ENCODE data around the gene ZNF714. TPM values are rescaled to one million over a fixed set of nuclear protein-coding genes. Genes with fewer than 3 reads are reported as not detected.

The ZNF714 gene
- total RNA-seq: 20.1 and 21.4 TPM in 2 replicates

- H3K9me3 Mint-ChIP-seq: peaks cover 2% of the 10 kb centered on the region
- H3K4me3 Mint-ChIP-seq (ENCODE audit: low read depth): peak within 1 kb of the TSS; percentile 97
- peaks cover 27% of the 10 kb centered on the region for H3K4me1 Mint-ChIP-seq (ENCODE audit: low read depth)
- intact Hi-C loops (cut with micrococcal nuclease): loop anchor here (1.0 to 2.0 kb wide), 3 partner anchors 61 to 306 kb away; partner anchors contain the start of genes ZNF430, ZNF431 and ZNF66
- peak; percentile 86 for DNase-seq (ENCODE audit: low spot score)
- no peaks in the 10 kb centered on the region for H3K27me3 Mint-ChIP-seq (ENCODE audit: low read depth)
- peaks cover 45% of the 10 kb centered on the region for H3K36me3 Mint-ChIP-seq (ENCODE audit: low read depth)
- peak within 1 kb of the TSS; percentile 97 for H3K27ac Mint-ChIP-seq
Observed at GRCh38 chr19:21082011-21082975, at the start of gene ZNF714. Gene ZNF714, plus strand, starts transcription at chr19:21082203. Its CDS starts 16,066 bp downstream, at chr19:21098269.

- Mint-ChIP-seq H3K4me1 (ENCODE audit: low read depth) (no peaks in the 10 kb centered on the region), H3K27me3 (ENCODE audit: low read depth) (no peaks in the 10 kb centered on the region), H3K36me3 (ENCODE audit: low read depth) (peaks cover 84% of the 10 kb centered on the region), H3K4me3 (ENCODE audit: low read depth) (no peak overlapping the region), H3K9me3 (peaks cover 73% of the 10 kb centered on the region), H3K27ac (no peak overlapping the region)
- intact Hi-C loops (cut with micrococcal nuclease): no loop called here
- DNase-seq (ENCODE audit: low spot score): no peak
Observed at GRCh38 chr19:21045028-21045427, 37.0 kb upstream of the ZNF714 start.

GRCh38 chr19:21046489-21046888 lies 35.5 kb upstream of the ZNF714 start:
- intact Hi-C loops (cut with micrococcal nuclease): no loop called here
- H3K27ac Mint-ChIP-seq: no peak overlapping the region
- H3K9me3 Mint-ChIP-seq: peaks cover 67% of the 10 kb centered on the region
- DNase-seq (ENCODE audit: low spot score): no peak
- no peak overlapping the region for H3K4me3 Mint-ChIP-seq (ENCODE audit: low read depth)
- H3K36me3 Mint-ChIP-seq (ENCODE audit: low read depth): peaks cover 80% of the 10 kb centered on the region
- no peaks in the 10 kb centered on the region for H3K4me1 Mint-ChIP-seq (ENCODE audit: low read depth)
- H3K27me3 Mint-ChIP-seq (ENCODE audit: low read depth): no peaks in the 10 kb centered on the region

GRCh38 chr19:21047716-21048115 lies 34.3 kb upstream of the ZNF714 start:
- no peaks in the 10 kb centered on the region for H3K27me3 Mint-ChIP-seq (ENCODE audit: low read depth)
- peaks cover 67% of the 10 kb centered on the region for H3K9me3 Mint-ChIP-seq
- no peaks in the 10 kb centered on the region for H3K4me1 Mint-ChIP-seq (ENCODE audit: low read depth)
- H3K36me3 Mint-ChIP-seq (ENCODE audit: low read depth): peaks cover 81% of the 10 kb centered on the region
- no peak overlapping the region for H3K4me3 Mint-ChIP-seq (ENCODE audit: low read depth)
- no peak overlapping the region for H3K27ac Mint-ChIP-seq
- no peak for DNase-seq (ENCODE audit: low spot score)
- intact Hi-C loops (cut with micrococcal nuclease): no loop called here

GRCh38 chr19:21052902-21053301 lies 29.1 kb upstream of the ZNF714 start:
- Mint-ChIP-seq H3K9me3 (peaks cover 54% of the 10 kb centered on the region), H3K4me1 (ENCODE audit: low read depth) (no peaks in the 10 kb centered on the region), H3K4me3 (ENCODE audit: low read depth) (no peak overlapping the region), H3K36me3 (ENCODE audit: low read depth) (peaks cover 81% of the 10 kb centered on the region), H3K27ac (no peak overlapping the region), H3K27me3 (ENCODE audit: low read depth) (no peaks in the 10 kb centered on the region)
- no peak for DNase-seq (ENCODE audit: low spot score)
- intact Hi-C loops (cut with micrococcal nuclease): no loop called here

- Mint-ChIP-seq H3K9me3 (peaks cover 23% of the 10 kb centered on the region), H3K27ac (no peak overlapping the region), H3K4me3 (ENCODE audit: low read depth) (no peak overlapping the region), H3K36me3 (ENCODE audit: low read depth) (peaks cover 60% of the 10 kb centered on the region), H3K4me1 (ENCODE audit: low read depth) (no peaks in the 10 kb centered on the region), H3K27me3 (ENCODE audit: low read depth) (no peaks in the 10 kb centered on the region)
- no peak for DNase-seq (ENCODE audit: low spot score)
- intact Hi-C loops (cut with micrococcal nuclease): no loop called here
Observed at GRCh38 chr19:21065336-21065735, 16.7 kb upstream of the ZNF714 start.

GRCh38 chr19:21084343-21084742 lies 2.3 kb downstream of the ZNF714 start:
- no peaks in the 10 kb centered on the region for H3K9me3 Mint-ChIP-seq
- H3K27me3 Mint-ChIP-seq (ENCODE audit: low read depth): no peaks in the 10 kb centered on the region
- DNase-seq (ENCODE audit: low spot score): no peak
- peaks cover 27% of the 10 kb centered on the region for H3K4me1 Mint-ChIP-seq (ENCODE audit: low read depth)
- H3K36me3 Mint-ChIP-seq (ENCODE audit: low read depth): peaks cover 58% of the 10 kb centered on the region
- peak overlapping the region; percentile 46 for H3K27ac Mint-ChIP-seq
- H3K4me3 Mint-ChIP-seq (ENCODE audit: low read depth): peak overlapping the region; percentile 55
- intact Hi-C loops (cut with micrococcal nuclease): no loop called here

GRCh38 chr19:21087871-21088270 lies 5.9 kb downstream of the ZNF714 start:
- no peak overlapping the region for H3K27ac Mint-ChIP-seq
- peaks cover 79% of the 10 kb centered on the region for H3K36me3 Mint-ChIP-seq (ENCODE audit: low read depth)
- intact Hi-C loops (cut with micrococcal nuclease): no loop called here
- DNase-seq (ENCODE audit: low spot score): no peak
- H3K4me3 Mint-ChIP-seq (ENCODE audit: low read depth): no peak overlapping the region
- H3K27me3 Mint-ChIP-seq (ENCODE audit: low read depth): no peaks in the 10 kb centered on the region
- H3K9me3 Mint-ChIP-seq: no peaks in the 10 kb centered on the region
- H3K4me1 Mint-ChIP-seq (ENCODE audit: low read depth): peaks cover 23% of the 10 kb centered on the region

- Mint-ChIP-seq H3K27ac (no peak overlapping the region), H3K4me1 (ENCODE audit: low read depth) (peaks cover 3% of the 10 kb centered on the region), H3K9me3 (peaks cover 9% of the 10 kb centered on the region), H3K4me3 (ENCODE audit: low read depth) (no peak overlapping the region), H3K36me3 (ENCODE audit: low read depth) (peaks cover 70% of the 10 kb centered on the region), H3K27me3 (ENCODE audit: low read depth) (no peaks in the 10 kb centered on the region)
- intact Hi-C loops (cut with micrococcal nuclease): no loop called here
- DNase-seq (ENCODE audit: low spot score): no peak
Observed at GRCh38 chr19:21092109-21092508, 10.1 kb downstream of the ZNF714 start.

GRCh38 chr19:21094347-21095025 lies 12.5 kb downstream of the ZNF714 start:
- no peak overlapping the region for H3K27ac Mint-ChIP-seq
- H3K36me3 Mint-ChIP-seq (ENCODE audit: low read depth): peaks cover 76% of the 10 kb centered on the region
- no peak for DNase-seq (ENCODE audit: low spot score)
- peaks cover 3% of the 10 kb centered on the region for H3K4me1 Mint-ChIP-seq (ENCODE audit: low read depth)
- H3K9me3 Mint-ChIP-seq: peaks cover 13% of the 10 kb centered on the region
- intact Hi-C loops (cut with micrococcal nuclease): no loop called here
- no peak overlapping the region for H3K4me3 Mint-ChIP-seq (ENCODE audit: low read depth)
- H3K27me3 Mint-ChIP-seq (ENCODE audit: low read depth): no peaks in the 10 kb centered on the region

GRCh38 chr19:21098291-21098690 lies 16.3 kb downstream of the ZNF714 start:
- H3K27ac Mint-ChIP-seq: no peak overlapping the region
- no peaks in the 10 kb centered on the region for H3K27me3 Mint-ChIP-seq (ENCODE audit: low read depth)
- intact Hi-C loops (cut with micrococcal nuclease): no loop called here
- peaks cover 77% of the 10 kb centered on the region for H3K36me3 Mint-ChIP-seq (ENCODE audit: low read depth)
- H3K4me3 Mint-ChIP-seq (ENCODE audit: low read depth): no peak overlapping the region
- DNase-seq (ENCODE audit: low spot score): no peak
- peaks cover 10% of the 10 kb centered on the region for H3K4me1 Mint-ChIP-seq (ENCODE audit: low read depth)
- peaks cover 13% of the 10 kb centered on the region for H3K9me3 Mint-ChIP-seq

- peaks cover 77% of the 10 kb centered on the region for H3K36me3 Mint-ChIP-seq (ENCODE audit: low read depth)
Observed at GRCh38 chr19:21101521-21102242, 19.7 kb downstream of the ZNF714 start.

More at GRCh38 chr19:21101521-21102242, 19.7 kb downstream of the ZNF714 start:
- Mint-ChIP-seq H3K27me3 (ENCODE audit: low read depth) (no peaks in the 10 kb centered on the region), H3K9me3 (peaks cover 7% of the 10 kb centered on the region), H3K4me1 (ENCODE audit: low read depth) (peaks cover 7% of the 10 kb centered on the region), H3K27ac (peak overlapping the region; percentile 42), H3K4me3 (ENCODE audit: low read depth) (no peak overlapping the region)
- intact Hi-C loops (cut with micrococcal nuclease): no loop called here
- no peak for DNase-seq (ENCODE audit: low spot score)

Data from activated T-helper 2 cell treated with anti-CD3 and anti-CD28 coated beads, Interferon-gamma antibody, Interleukin-2, Interleukin-4, amounts not matched to agents 10 μg/mL and 5 μg/mL and 100 μg/mL, durations not matched to agents 14 hours and 24 hours and 36 hours (primary cell).